ENCODE measurements around the gene ZMYND8.
"Not testable (repeated sequence)": the region's sequence is repeated elsewhere in the genome, so short reads cannot be mapped to it uniquely, and the experiment has no call there.

ZMYND8 gene

DNA sequence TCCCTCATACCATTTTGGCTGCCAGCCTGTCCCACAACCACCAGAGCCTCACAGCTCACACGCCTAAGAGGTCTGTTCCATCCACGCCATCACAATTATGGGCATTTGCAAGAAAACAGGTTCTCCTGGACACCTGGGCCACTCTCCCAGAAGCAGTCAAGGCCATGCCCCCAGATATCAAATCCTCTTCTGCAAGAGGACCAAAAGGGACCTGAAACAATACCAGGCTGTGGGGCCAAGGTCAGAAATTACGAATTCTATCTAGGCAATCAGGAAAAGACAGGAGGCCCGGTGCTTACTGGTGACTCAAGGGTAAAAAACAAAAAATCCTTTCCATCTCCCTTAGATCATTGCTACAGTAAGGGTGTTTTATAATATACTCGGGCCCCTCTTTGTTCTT lies 69.8 kb downstream of the ZMYND8 start:
- no peak for DNase-seq (ENCODE audit: low read depth)

DNA sequence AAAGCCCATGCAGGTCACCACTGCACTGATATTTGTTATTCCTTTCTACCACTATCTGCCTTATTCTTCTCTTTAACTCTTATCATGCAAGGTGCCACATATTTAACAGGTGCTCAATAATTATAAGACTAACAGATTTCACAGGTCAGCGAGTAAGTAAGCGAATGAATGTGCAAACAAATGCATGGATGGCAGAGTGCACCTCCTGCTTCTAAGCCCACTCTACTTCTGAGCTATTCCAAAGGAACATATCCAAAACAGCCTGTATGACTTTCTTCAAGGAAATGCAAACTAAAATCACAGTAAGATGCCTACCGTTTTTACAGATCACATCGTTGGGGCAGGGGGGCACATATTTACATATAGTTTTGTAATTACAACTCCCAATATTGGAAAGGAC lies 71.3 kb downstream of the ZMYND8 start:
- DNase-seq (ENCODE audit: low read depth): no peak

DNA sequence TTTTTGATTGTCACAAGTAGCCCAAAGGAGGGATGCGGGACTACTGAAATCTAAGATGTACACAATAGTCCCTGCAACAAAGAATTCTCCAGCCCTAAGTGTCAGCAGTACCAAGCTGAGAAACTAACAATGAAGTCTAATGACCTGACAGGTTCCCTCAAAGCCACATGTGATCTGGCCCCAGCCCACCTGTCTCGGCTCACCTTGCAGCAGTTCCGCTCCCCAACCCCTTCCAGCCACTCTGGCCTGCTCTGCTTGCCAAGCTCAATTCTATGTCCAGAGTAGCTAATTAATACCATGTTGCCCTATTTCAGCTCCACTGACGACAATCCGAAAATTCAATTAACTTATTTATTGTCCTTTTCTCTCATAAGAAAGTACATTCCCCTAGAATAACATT lies 72.1 kb downstream of the ZMYND8 start:
- no peak for DNase-seq (ENCODE audit: low read depth)

DNA sequence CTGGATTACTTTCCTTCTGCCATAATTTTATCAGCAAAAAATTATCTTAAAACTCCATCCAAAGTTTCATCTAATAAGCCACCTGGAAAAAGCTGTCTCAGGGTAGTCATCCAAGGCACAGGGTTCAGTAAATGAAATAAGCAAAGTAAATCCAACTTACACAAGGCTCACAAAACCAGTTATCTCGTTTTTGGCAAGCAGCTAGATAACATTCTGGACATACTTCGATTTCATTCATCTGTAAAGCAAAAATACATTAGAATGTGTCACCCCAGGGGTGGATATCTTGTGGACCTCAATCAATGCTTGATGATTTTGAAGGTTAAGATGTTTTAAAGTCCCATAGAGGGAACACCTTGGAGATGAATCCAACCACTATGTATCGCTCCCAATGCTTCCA lies 73.1 kb downstream of the ZMYND8 start:
- DNase-seq (ENCODE audit: low read depth): no peak

DNA sequence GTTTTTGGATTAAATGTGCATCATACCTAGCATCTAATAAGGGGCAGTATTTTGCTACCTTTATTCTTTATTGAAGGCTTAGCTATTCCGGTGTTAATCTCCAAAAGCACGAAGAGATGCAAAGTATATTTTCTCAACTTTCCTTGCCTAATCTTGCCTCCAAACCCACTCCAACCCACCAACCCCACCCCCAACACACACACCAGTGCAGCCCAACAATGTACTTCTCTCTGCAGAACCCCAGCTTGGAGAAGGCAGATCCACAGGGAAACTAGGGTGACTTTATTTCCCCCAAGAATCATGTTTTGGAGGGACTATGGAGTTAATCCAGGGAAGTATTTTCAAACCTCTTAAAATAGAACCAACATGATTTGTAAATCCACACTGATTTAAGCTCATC lies 73.6 kb downstream of the ZMYND8 start:
- DNase-seq (ENCODE audit: low read depth): no peak

DNA sequence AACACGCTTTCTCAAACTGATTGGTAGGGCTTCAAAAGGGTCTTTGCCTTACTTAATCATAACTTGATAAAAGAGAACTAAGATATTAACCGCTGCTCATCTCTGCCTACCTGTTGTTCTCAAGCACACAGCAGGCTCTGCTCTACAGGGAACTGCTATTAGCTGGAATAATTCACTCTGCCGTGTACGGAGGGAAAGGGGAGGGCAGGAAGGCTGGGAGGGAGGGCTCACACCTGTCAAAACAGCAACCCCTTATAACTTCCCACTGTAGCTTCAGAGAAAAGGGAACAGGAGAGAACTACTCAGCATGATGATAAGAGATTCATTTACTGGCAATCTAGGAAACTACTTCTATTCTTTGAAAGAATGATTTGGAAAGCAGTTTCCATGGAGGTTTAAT lies 75.1 kb downstream of the ZMYND8 start:
- DNase-seq (ENCODE audit: low read depth): no peak

DNA sequence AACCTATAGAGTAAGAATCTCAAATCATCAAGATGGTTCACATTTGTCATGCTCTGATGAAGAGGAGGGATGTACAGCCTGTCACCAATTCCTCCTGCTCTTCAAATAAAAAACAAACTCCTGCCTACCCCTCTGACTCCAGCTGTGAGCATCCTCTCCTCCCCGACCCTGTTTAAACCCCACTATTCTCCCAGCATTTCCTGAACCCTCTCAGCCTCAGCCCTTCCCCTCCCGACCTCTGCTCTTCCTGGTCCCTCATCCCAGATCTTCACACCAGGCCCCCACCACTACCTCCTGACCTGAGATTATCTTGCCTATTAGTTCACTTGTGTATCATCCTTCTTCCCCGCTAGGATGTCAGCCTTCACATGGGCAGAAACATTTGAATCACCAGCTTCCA lies 75.8 kb downstream of the ZMYND8 start:
- no peak for DNase-seq (ENCODE audit: low read depth)

DNA sequence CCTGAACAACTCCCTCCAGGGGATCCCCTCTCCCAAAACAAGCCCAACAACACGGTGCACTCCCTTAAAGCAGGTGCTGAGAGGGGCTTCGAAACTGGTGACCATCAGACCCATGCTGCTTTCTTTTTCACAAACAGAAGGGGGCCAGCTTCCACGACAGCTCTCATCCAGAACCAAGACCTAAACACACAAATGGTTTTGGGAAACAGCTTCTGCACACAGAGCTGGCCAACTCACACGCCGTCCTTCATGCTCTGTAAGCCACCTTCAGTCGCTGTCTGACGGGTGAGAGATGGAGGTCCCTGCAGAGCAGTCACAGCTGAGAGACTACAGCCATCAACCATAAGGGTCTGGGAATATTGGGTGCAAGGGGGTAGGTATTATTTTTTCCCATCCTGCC lies 76.3 kb downstream of the ZMYND8 start:
- DNase-seq (ENCODE audit: low read depth): no peak

DNA sequence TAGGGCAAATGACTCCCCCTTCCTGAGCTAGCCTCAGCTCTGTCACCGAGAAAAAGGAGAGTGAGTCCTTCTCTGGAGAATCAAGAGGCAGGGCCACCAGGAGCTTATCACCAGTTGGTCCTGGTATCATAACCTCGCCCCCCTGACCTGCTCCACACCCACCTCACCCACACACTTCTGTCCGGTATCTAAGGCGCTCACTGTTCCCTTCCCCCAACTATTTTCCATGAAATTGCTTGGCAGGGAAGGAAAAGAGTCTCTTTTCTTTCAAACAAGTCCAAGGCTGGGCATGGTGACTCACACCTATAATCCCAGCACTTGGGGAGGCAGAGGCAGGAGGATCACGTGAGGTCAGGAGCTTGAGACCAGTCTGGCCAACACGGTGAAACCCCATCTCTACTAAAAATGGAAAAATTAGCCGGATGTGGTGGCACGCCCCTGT lies 77.6 kb downstream of the ZMYND8 start:
- DNase-seq (ENCODE audit: low read depth): no peak

DNA sequence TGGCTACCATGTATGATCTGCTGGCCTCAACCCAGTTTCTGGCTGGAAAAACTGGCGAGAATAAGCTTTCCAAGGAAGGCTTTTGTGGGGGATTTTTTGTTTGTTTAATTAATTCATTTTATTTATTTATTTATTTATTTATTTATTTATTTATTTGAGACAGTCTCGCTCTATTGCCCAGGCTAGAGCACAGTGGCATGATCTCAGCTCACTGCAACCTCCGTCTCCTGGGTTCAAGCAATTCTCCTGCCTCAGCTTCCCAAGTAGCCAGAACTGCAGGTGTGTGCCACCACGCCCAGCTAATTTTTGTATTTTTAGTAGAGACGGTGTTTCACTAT lies 79.0 kb downstream of the ZMYND8 start:
- DNase-seq (ENCODE audit: low read depth): not testable (repeated sequence)

DNA sequence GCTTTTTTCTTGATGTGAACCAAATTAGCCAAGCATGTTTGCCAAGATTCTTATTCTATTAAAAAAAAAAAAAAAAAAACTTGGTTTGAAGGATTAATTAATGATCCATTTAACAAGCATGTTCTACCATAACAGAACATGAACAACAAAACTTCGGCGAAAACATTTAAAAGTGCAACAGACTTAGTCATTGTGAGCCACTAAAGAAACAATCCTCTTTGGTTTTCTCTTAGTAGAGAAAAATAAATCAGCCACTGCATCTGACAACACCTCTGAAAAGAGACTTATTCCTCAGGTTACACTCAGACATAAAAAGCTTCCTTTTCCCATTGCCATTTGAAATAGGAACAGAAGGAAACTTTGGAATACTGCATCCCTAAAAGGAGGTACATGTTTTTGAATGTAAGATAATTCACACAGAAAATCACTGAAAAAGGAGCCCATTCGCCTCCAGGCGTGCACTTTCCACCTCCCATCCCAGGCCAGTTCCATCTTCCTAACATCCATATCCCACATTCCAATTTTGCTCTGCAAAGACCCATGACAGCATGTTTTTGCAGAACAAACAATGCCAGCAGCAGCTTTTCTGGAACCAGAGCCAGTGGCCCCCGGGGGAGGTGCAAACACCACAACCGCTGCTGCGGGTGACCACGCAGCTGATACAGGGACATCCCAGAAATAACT lies 79.5 kb downstream of the ZMYND8 start:
- DNase-seq (ENCODE audit: low read depth): no peak

DNA sequence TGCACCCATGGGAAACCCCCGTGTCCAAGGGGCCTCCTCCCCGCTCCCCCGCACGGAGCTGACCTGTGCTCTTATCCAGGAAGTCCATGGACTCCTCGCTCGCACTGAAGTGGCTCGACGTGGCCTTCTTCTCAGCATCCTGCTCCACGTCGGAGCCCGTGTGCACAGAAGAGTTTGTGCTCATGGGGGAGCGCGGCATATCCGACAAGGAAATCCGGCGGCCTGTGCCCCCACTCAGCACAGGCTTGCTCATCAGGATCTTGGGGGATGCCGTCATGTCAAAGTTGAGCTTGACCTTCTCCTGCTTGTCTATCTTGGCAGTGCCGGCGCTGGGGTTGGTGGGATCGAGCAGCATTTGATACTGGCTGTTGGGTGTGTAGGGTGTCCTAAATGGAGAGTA lies 80.2 kb downstream of the ZMYND8 start:
- DNase-seq (ENCODE audit: low read depth): no peak

DNA sequence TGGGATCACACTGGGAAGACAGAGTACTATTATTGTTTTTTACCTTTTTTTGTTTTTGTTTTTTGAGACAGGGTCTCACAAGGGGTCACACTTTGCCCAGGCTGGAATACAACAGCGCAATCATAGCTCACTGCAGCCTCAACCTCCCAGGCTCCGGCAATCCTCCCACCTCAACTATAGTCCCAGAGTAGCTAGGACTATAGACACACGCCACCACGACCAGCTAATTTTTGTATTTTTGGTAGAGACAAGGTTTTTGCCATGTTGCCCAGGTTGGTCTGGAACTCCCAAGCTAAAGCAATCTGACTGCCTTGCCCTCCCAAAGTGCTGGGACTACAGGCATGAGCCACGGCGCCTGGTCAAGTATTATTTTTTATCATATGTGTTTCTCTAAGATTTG lies 81.0 kb downstream of the ZMYND8 start:
- DNase-seq (ENCODE audit: low read depth): no peak

DNA sequence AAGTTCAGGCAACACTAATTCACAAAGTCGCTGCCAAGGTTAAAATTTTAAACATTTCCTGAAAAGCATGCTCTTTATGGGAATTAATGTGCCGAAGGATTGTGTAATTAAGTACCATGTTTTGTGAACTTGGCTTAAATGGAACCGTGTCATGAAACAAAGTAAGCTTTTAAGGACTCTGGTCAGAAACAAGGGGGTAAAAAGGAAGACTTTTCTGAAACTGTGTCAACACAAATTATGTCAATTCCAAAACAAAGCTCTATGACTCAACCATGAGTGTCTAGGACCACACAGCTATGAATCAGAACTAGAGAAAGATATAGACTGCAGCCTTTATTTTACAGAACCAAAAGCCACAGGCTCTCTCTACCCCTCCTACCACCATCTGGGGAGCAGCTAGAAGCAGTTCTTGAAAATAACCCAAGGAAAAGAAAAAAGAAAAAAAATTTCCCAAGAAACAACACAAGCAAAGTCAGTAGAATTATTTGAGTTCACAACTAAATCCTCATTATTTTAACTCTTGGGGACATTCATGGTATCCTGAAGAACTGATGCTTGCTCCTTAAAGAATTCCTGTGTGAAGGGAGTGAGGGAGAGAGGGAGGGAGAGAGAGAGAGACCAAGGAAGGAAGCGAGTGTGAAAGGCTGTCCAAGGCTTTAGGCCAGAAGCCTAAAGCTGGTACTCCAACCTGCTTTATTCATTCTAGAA lies 81.9 kb downstream of the ZMYND8 start:
- no peak for DNase-seq (ENCODE audit: low read depth)

DNA sequence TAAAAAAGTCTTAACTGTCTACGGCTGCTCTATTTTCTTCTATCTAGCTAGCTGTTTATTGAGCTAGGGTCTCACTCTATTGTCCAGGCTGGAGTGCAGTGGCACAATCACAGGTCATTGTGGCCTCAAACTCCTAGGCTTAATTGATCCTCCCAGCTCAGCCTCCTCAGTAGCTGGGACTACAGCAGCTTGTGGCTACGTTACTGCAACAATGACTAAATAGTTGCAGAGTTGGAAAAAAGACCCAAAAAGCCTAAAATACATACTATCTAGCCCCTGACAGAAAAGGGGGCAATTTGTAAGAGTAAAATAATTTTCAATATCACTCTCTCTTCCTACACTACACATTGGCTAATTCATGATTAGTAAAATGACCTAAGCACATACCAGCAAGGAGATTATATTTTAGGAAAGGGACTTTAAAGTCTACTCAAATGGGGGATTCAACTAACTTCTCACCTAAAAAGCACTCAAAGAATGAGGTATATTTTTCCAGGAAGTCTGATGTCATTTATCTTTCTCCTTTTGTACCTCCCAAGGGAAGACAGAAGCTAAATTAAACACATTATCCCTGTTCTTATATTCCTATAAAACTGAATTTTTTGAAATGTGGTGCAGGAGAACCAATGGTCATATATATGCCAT lies 82.8 kb downstream of the ZMYND8 start:
- no peak for DNase-seq (ENCODE audit: low read depth)

DNA sequence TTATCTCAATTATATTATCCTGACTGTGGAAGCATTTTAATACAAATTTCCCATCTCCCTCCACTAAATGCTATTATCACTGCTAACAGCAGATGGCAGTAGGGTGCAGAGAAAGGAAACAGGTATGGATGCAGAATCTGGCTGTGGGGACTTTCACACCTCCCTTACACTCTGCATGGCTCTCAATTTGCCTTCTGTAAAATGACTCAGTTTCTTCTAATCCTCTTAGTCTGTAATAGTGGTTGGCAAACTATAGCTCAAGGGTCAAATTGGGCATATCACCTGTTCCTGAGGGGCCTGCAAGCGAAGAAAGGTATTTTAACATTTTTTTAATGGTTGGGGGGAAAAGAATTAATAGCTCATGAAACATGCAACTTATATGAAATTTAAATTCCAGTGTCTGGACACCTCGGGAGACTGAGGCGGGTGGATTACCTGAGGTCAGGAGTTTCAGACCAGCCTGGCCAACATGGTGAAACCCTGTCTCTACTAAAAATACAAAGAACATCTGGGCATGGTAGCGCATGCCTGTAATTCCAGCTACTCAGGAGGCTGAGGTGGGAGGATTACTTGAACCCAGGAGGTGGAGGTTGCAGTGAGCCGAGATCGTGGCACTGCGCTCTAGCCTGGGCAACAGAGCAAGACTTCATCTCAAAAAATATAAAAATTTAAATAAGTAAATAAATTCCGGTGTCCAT lies 83.5 kb downstream of the ZMYND8 start:
- peak; percentile 22 for DNase-seq (ENCODE audit: low read depth)

DNA sequence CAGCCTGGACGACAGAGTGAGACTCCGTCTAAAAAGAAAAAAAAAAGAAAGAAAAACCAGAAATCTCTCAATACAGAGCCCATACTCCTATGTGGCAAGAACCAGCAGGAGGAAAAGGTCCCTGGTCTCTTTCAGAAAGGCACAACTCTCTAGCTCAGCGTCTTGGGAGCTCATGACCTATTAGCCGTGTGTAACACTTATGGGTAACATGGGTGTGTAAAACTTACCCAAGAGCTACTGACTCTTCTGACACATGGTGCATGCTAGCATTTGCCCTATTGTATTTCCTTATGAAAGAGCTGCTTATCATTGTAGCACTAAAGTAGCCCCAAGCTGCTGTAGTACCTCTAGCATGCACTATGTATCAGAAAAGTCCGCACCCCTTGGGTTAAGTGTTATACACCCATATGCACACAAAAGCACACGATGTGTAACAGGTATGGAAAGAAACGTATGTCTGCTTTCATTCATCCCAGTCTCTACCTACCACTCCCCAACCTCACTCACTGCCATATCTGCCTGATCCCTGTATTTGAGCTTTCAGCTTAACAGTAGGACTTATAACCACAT lies 85.4 kb downstream of the ZMYND8 start:
- DNase-seq (ENCODE audit: low read depth): no peak

DNA sequence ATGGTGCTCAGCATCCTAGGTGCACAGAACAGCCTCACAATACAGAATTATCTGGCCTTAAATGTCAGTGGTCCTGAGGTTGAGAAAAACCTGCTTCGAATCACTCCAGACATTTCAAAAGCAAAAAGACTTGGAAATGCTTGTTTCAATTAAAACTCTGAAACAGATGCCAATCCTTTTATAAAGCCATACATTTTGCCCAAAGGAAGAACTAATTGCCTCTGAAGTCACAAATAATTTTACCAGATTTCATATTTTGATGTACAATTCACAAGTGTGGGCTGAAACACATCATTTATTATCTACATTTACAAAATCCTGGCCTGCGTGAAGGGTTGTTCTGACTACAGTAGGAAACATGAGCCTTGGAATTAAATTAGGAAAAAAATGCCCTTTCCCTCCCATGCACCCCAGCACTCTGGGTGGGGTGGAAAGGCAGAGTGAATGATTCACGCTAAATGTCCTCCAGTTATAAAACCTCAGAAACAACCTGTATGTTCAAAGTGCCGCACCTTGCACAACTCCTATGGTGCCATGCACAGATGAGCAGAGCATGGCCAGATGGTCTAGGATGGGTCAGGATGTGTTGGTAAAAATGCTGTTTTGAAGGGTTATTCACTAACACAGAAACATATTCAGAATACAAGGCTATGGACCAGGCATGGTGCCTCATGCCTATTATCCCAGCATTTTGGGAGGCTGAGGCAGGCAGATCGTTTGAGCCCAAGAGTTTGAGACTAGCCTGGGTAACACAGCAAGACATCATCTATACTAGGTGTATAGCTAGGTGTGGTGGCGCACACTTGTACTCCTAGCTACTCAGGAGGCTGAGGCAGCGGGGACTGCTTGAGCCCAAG lies 87.0 kb downstream of the ZMYND8 start:
- no peak for DNase-seq (ENCODE audit: low read depth)

DNA sequence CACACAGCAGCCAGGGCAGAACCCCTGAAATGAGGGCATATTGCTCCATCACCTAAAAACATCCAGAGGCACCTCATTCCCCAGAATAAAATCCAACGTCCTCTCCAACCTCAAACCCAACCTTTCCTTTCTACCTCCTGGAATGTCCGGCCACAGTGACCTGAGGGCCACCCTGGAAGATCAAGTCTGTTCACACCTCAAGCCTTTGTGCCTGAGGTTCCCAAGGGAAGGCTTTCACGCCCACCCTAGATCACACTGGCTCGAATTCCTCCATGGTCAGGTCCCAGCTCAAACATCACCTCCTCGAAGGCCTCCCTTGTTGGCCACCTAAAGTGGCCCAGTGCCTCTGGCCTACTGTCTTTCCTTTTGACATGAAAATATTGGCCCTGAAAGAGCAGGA lies 88.9 kb downstream of the ZMYND8 start:
- no peak for DNase-seq (ENCODE audit: low read depth)

DNA sequence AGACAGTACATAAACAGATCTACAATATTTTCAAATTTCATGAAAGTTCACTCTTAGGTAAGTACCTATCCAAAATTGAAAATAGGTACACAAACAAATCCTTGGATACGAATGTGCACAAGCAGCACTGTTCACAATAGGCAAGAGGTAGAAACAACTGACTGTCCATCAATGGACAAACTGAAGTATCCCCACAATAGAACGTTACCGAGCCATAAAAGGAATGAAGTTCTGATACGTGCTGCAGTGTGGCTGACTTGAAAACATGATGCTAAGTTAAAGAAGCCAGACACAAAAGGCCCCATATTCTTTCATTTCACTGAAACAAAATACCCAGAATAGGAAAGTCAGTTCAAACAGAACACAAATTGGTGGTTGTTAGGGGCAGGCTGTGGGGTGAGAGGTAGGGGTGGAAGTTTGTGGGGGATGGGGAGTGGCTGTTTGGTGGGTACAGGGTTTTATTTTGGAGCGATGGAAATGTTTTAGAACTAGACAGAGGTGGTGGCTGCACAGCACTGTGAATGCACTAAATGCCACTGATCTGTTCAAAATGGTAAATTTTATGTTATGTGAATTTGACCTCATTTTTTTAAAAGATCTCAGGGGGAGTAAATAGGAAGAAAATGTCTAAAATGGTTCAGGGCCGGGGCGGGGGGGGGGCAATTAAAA lies 89.5 kb downstream of the ZMYND8 start:
- DNase-seq (ENCODE audit: low read depth): no peak

DNA sequence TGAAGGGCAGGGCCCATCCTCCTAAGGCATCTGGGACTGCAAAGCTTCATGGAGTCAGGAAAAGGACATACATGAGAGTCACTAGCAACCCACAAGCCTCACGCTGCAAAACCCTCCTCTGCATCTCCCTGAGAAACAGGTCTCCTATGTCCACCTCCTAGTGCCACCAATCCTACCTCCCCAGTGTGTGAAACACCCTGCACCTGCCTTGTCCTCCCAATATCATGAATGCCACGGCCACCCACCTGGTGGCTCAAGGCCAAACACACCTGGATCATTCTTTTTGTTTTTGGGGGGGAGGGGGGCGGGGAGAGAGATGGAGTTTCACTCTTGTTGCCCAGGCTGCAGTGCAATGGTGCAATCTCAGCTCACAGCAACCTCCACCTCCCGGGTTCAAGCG lies 90.5 kb downstream of the ZMYND8 start:
- no peak for DNase-seq (ENCODE audit: low read depth)
